Common myeloid progenitor, CD34-positive (primary cell): ENCODE results near the gene PCCA.
A peak's percentile ranks its signal among the peaks of the same experiment; 100 is the strongest.

Source experiments
- CTCF ChIA-PET: fragments of 350-600 bp; sonication (Branson Sonifier 250); formaldehyde crosslinking; loops from one replicate; lab custom pipeline; 2021; ENCODE audit warnings: antibody characterized with exemption; lab: Charles Lee
- POLR2A ChIA-PET: fragments of 350-600 bp; sonication (Branson Sonifier 250); formaldehyde crosslinking; loops from one replicate; lab custom pipeline; 2021; ENCODE audit warnings: antibody characterized with exemption; lab: Charles Lee
- DNase-seq, 3 donors: peaks; one replicate each; pipeline versions ENCODE4 v3.0.0 to v3.0.0-alpha.2; 2013
- H3K27ac ChIP-seq, 2 experiments: 1 replicate in 1 of 2; 2 replicates in 1 of 2; pipeline ENCODE4 v1.7.0; 2013; ENCODE audit warnings: inconsistent platforms in 2 of 2, low read length in 2 of 2, mild to moderate bottlenecking in 2 of 2, low read depth in 1 of 2, moderate library complexity in 1 of 2; ENCODE audit not compliant: severe bottlenecking in 2 of 2, insufficient read depth in 1 of 2, poor library complexity in 1 of 2
- H3K27me3 ChIP-seq, 5 experiments: replicated peaks in 2 of 5; 1 replicate in 3 of 5; 2 replicates in 2 of 5; pipeline versions ENCODE4 v1.6.1 to v1.7.0; 2013; ENCODE audit warnings: low read length in 4 of 5, mild to moderate bottlenecking in 2 of 5, moderate library complexity in 2 of 5, inconsistent platforms in 1 of 5; ENCODE audit not compliant: insufficient read depth in 5 of 5, control insufficient read depth in 4 of 5
- H3K36me3 ChIP-seq, 4 experiments: 1 replicate in 2 of 4; 2 replicates in 2 of 4; pipeline versions ENCODE4 v1.6.1 to v1.7.0; 2013; ENCODE audit warnings: low read length in 3 of 4, control low read depth in 1 of 4, mild to moderate bottlenecking in 1 of 4; ENCODE audit not compliant: control insufficient read depth in 4 of 4, insufficient read depth in 4 of 4
- H3K4me1 ChIP-seq, 4 experiments: 1 replicate in 3 of 4; 2 replicates in 1 of 4; pipeline versions ENCODE4 v1.6.1 to v1.7.1; 2013; ENCODE audit warnings: low read length in 3 of 4, mild to moderate bottlenecking in 3 of 4, control low read depth in 1 of 4, inconsistent platforms in 1 of 4, moderate library complexity in 1 of 4; ENCODE audit not compliant: control insufficient read depth in 4 of 4, insufficient read depth in 4 of 4; ENCODE audit errors: control extremely low read depth in 1 of 4
- H3K4me3 ChIP-seq, 7 experiments: 1 replicate in 4 of 7; 2 replicates in 3 of 7; pipeline versions ENCODE4 v1.5.1 to v1.7.0; 2013; ENCODE audit warnings: mild to moderate bottlenecking in 7 of 7, low read length in 6 of 7, moderate library complexity in 6 of 7, inconsistent platforms in 2 of 7, low read depth in 2 of 7, control low read depth in 1 of 7; ENCODE audit not compliant: insufficient read depth in 4 of 7, control insufficient read depth in 1 of 7; ENCODE audit errors: extremely low read depth in 1 of 7
- H3K9me3 ChIP-seq, 5 experiments: 1 replicate in 4 of 5; 2 replicates in 1 of 5; pipeline versions ENCODE4 v1.6.1 to v1.7.1; 2013; ENCODE audit warnings: low read length in 4 of 5, mild to moderate bottlenecking in 2 of 5, inconsistent platforms in 1 of 5, low read depth in 1 of 5, moderate library complexity in 1 of 5; ENCODE audit not compliant: control insufficient read depth in 4 of 5, insufficient read depth in 2 of 5; ENCODE audit errors: control extremely low read depth in 1 of 5
- WGBS: methylation state at CpG from one replicate; pipeline ENCODE4 v1.1.5; 2013; ENCODE audit not compliant: insufficient coverage; 5-methylcytosine and 5-hydroxymethylcytosine counted together

Gene PCCA

DNA sequence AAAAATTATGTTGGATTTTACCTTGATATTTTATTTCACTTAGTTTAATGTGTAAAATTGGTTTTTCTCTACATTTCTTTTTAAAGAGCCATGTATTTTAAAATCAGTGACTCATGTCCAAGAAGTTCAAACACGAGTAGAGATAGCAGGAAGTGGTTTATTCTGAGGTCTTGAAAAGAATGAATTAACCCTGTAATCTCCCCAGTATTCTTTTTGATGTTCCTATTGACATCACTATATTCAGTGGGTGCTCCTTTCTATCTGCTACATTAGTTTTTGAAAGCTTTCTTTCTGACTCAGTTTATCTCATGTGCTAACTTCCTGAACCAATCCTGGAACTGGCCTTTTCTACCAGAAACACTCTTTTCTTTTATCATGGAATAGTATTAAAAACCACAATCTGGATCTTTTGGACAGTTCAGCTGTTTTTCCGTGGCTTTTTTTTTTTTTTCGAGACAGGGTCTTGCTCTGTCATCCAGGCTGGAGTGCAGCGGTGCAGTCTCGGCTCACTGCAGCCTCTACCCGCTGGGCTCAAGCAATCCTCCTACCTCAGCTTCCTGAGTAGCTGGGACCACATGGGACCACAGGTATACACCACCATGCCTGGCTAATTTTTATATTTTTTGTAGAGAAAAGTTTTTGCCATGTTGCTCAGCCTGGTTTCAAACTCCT is 114.9 kb downstream of the PCCA start:
- peak in 2 of 3 donors; percentile 31 to 41 for DNase-seq
- H3K9me3 ChIP-seq, result peaks cover 0 to 7% (median 0%) of the 10 kb centered on the region in 5 experiments
- 75% methylated on average over 1 of the region's 6 CpGs for WGBS
- no peaks in the 10 kb centered on the region for H3K27me3 ChIP-seq
- no peak overlapping the region for H3K27ac ChIP-seq
- no peak overlapping the region for H3K4me3 ChIP-seq
- H3K4me1 ChIP-seq, result peaks cover 0 to 10% (median 0%) of the 10 kb centered on the region in 4 experiments
- ChIA-PET CTCF (no interaction called here), POLR2A (interaction anchor here (0.6 kb wide), 1 partner anchor 19 kb away, joined by 3 read pairs; no protein-coding TSS in a partner anchor)
- H3K36me3 ChIP-seq, result no peaks in the 10 kb centered on the region

DNA sequence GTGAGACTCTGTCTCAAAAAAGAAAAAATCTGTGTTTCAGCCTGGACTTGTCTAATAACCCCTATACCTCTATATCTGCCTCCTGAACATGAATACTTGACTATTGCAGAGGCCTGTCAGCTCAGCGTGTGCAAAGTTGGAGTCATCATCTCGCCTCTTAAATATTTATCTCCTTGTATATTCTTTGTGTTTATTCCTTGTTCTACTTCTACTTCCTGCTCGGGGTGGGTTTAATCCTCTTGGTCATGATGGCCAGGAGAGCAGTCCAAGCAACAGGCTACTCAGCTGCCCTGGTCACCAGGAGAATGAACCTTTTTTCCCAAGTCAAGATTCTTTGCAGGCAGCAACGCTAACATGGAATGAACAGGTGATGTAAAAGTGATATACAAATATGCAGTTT is 119.1 kb downstream of the PCCA start:
- no peak overlapping the region for H3K27ac ChIP-seq
- no peak for DNase-seq
- CTCF ChIA-PET, result no interaction called here
- H3K36me3 ChIP-seq, result peaks cover 0 to 5% (median 3%) of the 10 kb centered on the region in 4 experiments
- H3K4me1 ChIP-seq, result peaks cover 0 to 22% (median 0%) of the 10 kb centered on the region in 4 experiments
- H3K4me3 ChIP-seq, result no peak overlapping the region
- POLR2A ChIA-PET, result no interaction called here
- no peaks in the 10 kb centered on the region for H3K9me3 ChIP-seq
- H3K27me3 ChIP-seq, result no peaks in the 10 kb centered on the region
- WGBS, result 96% methylated on average over 3 of the region's 4 CpGs

DNA sequence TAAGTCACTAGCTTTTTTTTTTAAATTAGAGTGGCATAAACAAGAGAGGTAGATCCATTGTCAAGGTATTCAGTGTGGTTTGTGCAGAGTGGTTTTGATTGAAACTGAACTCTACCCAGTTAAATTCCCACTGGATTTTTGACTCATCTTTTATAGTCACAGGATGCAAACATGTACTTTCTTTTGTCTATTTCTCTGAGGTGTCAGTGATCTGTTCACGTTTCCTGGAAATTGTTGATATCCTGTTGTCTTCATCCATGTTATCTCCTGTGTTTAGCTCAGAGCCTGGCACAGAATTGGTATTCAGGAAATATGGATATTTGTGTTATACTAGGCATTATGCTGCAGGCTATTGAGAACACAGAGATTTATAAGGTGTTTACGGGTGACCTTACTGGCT is 119.7 kb downstream of the PCCA start:
- 100% methylated on average over 1 of the region's 2 CpGs for WGBS

DNA sequence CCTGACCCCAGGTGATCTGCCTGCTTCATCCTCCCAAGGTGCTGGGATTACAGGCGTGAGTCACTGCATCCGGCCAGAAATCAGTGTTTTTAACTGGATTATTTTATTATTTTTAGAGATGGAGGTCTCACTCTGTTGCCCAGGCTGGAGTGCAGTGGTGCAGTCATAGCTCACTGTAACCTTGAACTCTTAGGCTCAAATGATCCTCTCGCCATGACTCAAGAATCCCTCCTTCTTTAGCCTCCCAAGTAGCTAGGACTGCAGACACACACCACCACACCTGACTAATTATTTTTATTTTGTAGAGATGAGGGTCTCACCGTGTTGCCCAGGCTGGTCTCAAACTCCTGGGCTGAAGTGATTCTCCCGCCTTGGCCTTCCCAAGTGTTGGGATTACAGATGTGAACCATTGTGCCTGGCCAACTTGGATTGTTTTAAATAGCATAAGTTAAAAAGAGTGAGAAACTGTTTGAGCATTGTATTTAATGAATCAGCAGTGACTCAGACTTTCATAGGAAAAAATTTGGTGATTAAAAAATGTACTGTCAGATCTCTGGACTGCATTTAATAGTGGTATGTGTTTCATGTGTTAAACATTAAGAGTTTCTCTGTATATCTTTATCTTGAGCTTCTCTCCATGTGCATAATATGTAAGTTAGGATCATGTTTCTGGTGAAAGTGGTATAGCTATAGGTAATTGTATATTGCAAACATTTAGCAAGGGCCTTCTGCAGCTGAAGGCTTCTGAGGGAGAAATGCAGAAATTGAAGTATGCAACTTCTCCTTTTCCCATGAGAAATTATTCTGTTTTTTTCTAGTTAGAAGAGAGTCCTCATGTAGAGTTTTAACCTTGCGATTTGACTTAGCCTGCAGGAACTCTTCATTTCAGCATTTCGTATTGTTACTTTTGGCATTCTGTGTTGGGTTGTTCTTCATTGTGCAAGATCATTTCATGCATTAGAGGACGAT is 121.2 kb downstream of the PCCA start:
- Histone ChIP-seq H3K4me1 (peaks cover 0 to 12% (median 0%) of the 10 kb centered on the region in 4 experiments), H3K9me3 (no peaks in the 10 kb centered on the region), H3K4me3 (no peak overlapping the region), H3K36me3 (peaks cover 0 to 5% (median 3%) of the 10 kb centered on the region in 4 experiments), H3K27ac (no peak overlapping the region), H3K27me3 (no peaks in the 10 kb centered on the region)
- POLR2A ChIA-PET, result no interaction called here
- DNase-seq, result no peak
- CTCF ChIA-PET, result interaction anchor here (0.5 to 0.7 kb wide), 2 partner anchors 23 to 152 kb away, joined by 3 read pairs; no protein-coding TSS in a partner anchor
- 96% methylated on average over 4 of the region's 8 CpGs for WGBS

More for the DNA sequence above, 119.7 kb downstream of the PCCA start:
- H3K4me3 ChIP-seq, result no peak overlapping the region
- H3K27me3 ChIP-seq, result no peaks in the 10 kb centered on the region
- ChIA-PET CTCF (no interaction called here), POLR2A (no interaction called here)
- no peaks in the 10 kb centered on the region for H3K9me3 ChIP-seq
- DNase-seq, result no peak
- H3K4me1 ChIP-seq, result peaks cover 0 to 18% (median 0%) of the 10 kb centered on the region in 4 experiments
- H3K36me3 ChIP-seq, result peaks cover 0 to 5% (median 3%) of the 10 kb centered on the region in 4 experiments
- no peak overlapping the region for H3K27ac ChIP-seq

DNA sequence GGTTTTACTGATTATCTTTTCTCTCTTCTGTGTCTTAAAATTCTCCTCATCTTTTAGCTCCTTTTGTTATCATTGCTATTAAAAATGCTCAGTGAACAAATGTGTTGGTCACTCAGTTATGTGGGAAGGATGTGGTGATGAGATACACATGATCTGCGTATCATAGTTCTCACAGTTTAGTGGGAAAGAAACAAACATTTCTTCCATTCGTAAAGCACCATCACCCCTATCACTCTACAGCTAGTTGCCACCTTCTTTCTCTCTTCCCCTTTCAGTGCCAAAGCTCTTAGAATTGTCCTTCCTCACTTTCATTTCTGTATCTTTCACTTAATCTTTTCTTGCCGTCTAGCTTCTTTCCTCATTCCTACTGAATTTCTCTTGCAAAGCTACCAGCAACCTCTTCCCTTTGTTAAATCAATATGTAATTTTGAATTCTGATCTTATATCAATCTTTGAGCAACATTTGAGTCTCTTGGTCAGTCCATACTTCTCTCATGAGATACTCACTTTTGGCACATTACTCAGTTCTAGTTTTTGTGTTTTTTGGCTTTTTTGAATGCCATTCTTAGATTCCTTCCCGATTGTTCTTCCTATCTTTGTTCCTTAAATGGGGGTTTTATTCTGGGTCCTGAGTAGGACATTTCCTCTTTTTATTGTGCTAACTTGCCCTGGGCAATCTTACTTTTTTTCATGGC is 122.3 kb downstream of the PCCA start:
- Histone ChIP-seq H3K27me3 (no peaks in the 10 kb centered on the region), H3K27ac (no peak overlapping the region), H3K9me3 (no peaks in the 10 kb centered on the region), H3K36me3 (peaks cover 3 to 5% (median 4%) of the 10 kb centered on the region in 4 experiments), H3K4me1 (peaks cover 0 to 12% (median 0%) of the 10 kb centered on the region in 4 experiments), H3K4me3 (no peak overlapping the region)
- ChIA-PET CTCF (interaction anchor here (0.5 kb wide), 1 partner anchor 153 kb away, joined by 3 read pairs; no protein-coding TSS in a partner anchor), POLR2A (no interaction called here)
- DNase-seq, result no peak
- 100% methylated on average over 3 of the region's 4 CpGs for WGBS

DNA sequence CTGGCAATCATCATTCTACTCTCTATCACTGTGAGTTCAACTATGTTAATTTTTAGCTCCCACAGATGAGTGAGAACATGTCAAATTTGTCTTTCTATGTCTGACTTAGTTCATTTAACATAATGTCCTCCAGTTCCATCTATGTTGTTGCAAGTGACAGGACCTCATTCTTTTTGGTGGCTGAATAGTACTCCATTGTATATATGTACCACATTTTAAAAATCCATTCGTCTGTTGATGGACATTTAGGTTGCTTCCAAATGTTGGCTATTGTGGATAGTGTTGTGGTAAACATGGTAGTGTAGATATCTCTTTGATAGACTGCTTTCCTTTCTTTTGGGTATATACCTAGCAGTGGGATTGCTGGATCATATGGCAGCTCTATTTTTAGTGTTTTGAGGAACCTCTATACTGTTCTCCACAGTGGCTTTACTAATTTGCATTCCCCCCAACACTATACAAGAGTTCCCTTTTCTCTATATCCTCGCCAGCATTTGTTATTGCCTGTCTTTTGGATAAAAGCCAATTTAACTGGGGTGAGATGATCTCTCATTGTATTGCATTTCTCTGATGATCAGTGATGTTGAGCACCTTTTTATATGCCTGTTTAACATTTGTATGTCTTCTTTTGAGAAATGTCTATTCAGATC is 124.1 kb downstream of the PCCA start:
- Histone ChIP-seq H3K9me3 (no peaks in the 10 kb centered on the region), H3K27ac (no peak overlapping the region), H3K36me3 (peaks cover 3 to 5% (median 4%) of the 10 kb centered on the region in 4 experiments), H3K4me3 (no peak overlapping the region), H3K4me1 (peaks cover 0 to 12% (median 0%) of the 10 kb centered on the region in 4 experiments), H3K27me3 (no peaks in the 10 kb centered on the region)
- DNase-seq, result no peak
- no CpG with 5 or more reads among the region's 2 CpGs for WGBS
- CTCF ChIA-PET, result no interaction called here
- POLR2A ChIA-PET, result no interaction called here
